Renal pelvis (tissue), 4 donors: Measurements from ENCODE around the gene SAAL1. TPM values are rescaled to one million over a fixed set of nuclear protein-coding genes. Genes with fewer than 3 reads are reported as not detected.

Experiments
- DNase-seq: peaks from one replicate; pipeline ENCODE4 v3.0.0-alpha.2; 2013
- polyA plus RNA-seq, 3 donors: library from polyadenylated mRNA; unstranded; fragments of 120-200 nt; gene quantifications; one replicate each; pipeline ENCODE4 v1.2.1, GENCODE V29; 2013; ENCODE audit not compliant: insufficient read length in 3 of 3

The SAAL1 gene
- polyA plus RNA-seq, 3 donors = 25.9 to 39.7 (median 36.1) TPM

GRCh38 chr11:18091731-18092130 lies 14.2 kb downstream of the SAAL1 start:
- DNase-seq = no peak

GRCh38 chr11:18088966-18089365 lies 16.9 kb downstream of the SAAL1 start:
- no peak for DNase-seq

- no peak for DNase-seq
These were observed 17.5 kb downstream of the SAAL1 start for GRCh38 chr11:18088366-18088765.

GRCh38 chr11:18081551-18081950 lies 24.3 kb downstream of the SAAL1 start:
- DNase-seq = no peak

GRCh38 chr11:18080451-18080850 lies 25.4 kb downstream of the SAAL1 start:
- DNase-seq = no peak

GRCh38 chr11:18078909-18079308 lies 27.0 kb downstream of the SAAL1 start:
- DNase-seq = no peak

- DNase-seq = no peak
These were observed 30.4 kb downstream of the SAAL1 start for GRCh38 chr11:18075444-18075843.

GRCh38 chr11:18071098-18071705 lies 34.7 kb downstream of the SAAL1 start:
- no peak for DNase-seq

GRCh38 chr11:18067372-18067771 lies 38.5 kb downstream of the SAAL1 start:
- no peak for DNase-seq

GRCh38 chr11:18066626-18067025 lies 39.3 kb downstream of the SAAL1 start:
- no peak for DNase-seq

- no peak for DNase-seq
These were observed 40.3 kb downstream of the SAAL1 start for GRCh38 chr11:18065572-18065971.

GRCh38 chr11:18064450-18065054 lies 41.3 kb downstream of the SAAL1 start:
- DNase-seq = no peak

- DNase-seq = no peak
These were observed 41.9 kb downstream of the SAAL1 start for GRCh38 chr11:18063862-18064434.

GRCh38 chr11:18063125-18063524 lies 42.8 kb downstream of the SAAL1 start:
- DNase-seq = no peak

- DNase-seq = no peak
These were observed 44.5 kb downstream of the SAAL1 start for GRCh38 chr11:18061351-18061750.

GRCh38 chr11:18056561-18057181 lies 49.2 kb downstream of the SAAL1 start:
- DNase-seq = no peak

GRCh38 chr11:18054511-18055103 lies 51.3 kb downstream of the SAAL1 start:
- DNase-seq = no peak

- DNase-seq = no peak
These were observed 55.0 kb downstream of the SAAL1 start for GRCh38 chr11:18050848-18051247.

- peak; percentile 23 for DNase-seq
These were observed 59.6 kb downstream of the SAAL1 start, which contains the start of gene TPH1 for GRCh38 chr11:18046116-18046777. Gene TPH1, minus strand, starts transcription at chr11:18046269. Its CDS starts 5,507 bp downstream, at chr11:18040762.

GRCh38 chr11:18036456-18036855 lies 69.4 kb downstream of the SAAL1 start:
- no peak for DNase-seq
